K562 (cell line): ENCODE measurements around the gene CELSR1. TPM values are rescaled to one million over a fixed set of nuclear protein-coding genes. Genes with fewer than 3 reads are reported as not detected.

Experiments used
- ATAC-seq: fragments of 200-7000 bp; cut with Tn5 transposase; 3 replicates; pipeline ENCODE4 v1.9.1; 2020; ENCODE audit warnings: moderate library complexity
- BruUV-seq: library from RNA; stranded (reverse); fragments of 400-500 nt; replicated peaks from 2 replicates; lab custom pipeline; 2021; lab: Mats Ljungman, UMichigan
- CTCF ChIA-PET: fragments of 300-600 bp; formaldehyde crosslinking; extraction: SDS; loops from one replicate; lab custom pipeline; 2021; ENCODE audit warnings: low intra/inter-chr PET ratio; lab: Yijun Ruan, JAX
- POLR2A ChIA-PET: fragments of 300-600, 350-650 bp; sonication (Branson Sonifier 250); formaldehyde crosslinking; extraction: SDS; loops from one replicate; lab custom pipeline; 2021; ENCODE audit warnings: antibody characterized with exemption, inconsistent platforms; lab: Yijun Ruan, JAX
- DNase-seq, 4 experiments: peaks; one replicate each; pipeline versions ENCODE4 v3.0.0 to v3.0.0-alpha.2; 2011 to 2018; ENCODE audit warnings: low spot score in 3 of 4, mixed read lengths in 3 of 4; ENCODE audit errors: extremely low read depth in 1 of 4
- FAIRE-seq: peaks from 2 replicates; lab custom pipeline; 2011; peaks lifted over from hg19 to GRCh38; lab: Jason Lieb, UNC
- H2AFZ ChIP-seq: 2 replicates; pipeline ENCODE4 v1.6.0; 2011; ENCODE audit warnings: low read depth, low read length, control low read depth, inconsistent platforms
- H3K27ac ChIP-seq: fragments of 200-600 bp; 3 replicates; pipeline ENCODE4 v1.8.0; 2011; ENCODE audit warnings: low read depth, mild to moderate bottlenecking, control low read depth, inconsistent platforms, low read length, moderate library complexity, mixed read lengths; ENCODE audit errors: extremely low read depth
- H3K27me3 ChIP-seq, 2 experiments: fragments of 300-600 bp in 1 of 2; 2 replicates in 1 of 2; 3 replicates in 1 of 2; pipeline versions ENCODE4 v1.6.0 to v1.8.0; 2011; ENCODE audit warnings: inconsistent platforms in 2 of 2, low read length in 2 of 2, mild to moderate bottlenecking in 1 of 2, mixed read lengths in 1 of 2, moderate library complexity in 1 of 2; ENCODE audit not compliant: control insufficient read depth in 2 of 2, insufficient read depth in 2 of 2
- H3K36me3 ChIP-seq: fragments of 300-600 bp; 3 replicates; pipeline ENCODE4 v1.8.0; 2011; ENCODE audit warnings: mild to moderate bottlenecking, low read length, inconsistent platforms; ENCODE audit not compliant: control insufficient read depth, insufficient read depth
- H3K4me1 ChIP-seq, 2 experiments: fragments of 200-600 bp in 1 of 2; replicated peaks in 1 of 2; 2 replicates in 1 of 2; 3 replicates in 1 of 2; pipeline versions ENCODE4 v1.5.1 to v1.8.0; 2011; ENCODE audit warnings: inconsistent platforms in 2 of 2, low read length in 2 of 2, mild to moderate bottlenecking in 1 of 2, mixed read lengths in 1 of 2, moderate library complexity in 1 of 2; ENCODE audit not compliant: control insufficient read depth in 2 of 2, insufficient read depth in 2 of 2
- H3K4me2 ChIP-seq: 2 replicates; pipeline ENCODE4 v1.6.1; 2011; ENCODE audit warnings: low read length, control low read depth, inconsistent platforms, mixed read lengths; ENCODE audit not compliant: insufficient read depth
- H3K4me3 ChIP-seq: fragments of 200-600 bp; sonication (generic), shearing (Covaris generic); 2 replicates; pipeline ENCODE4 v1.5.1; 2016; ENCODE audit warnings: control low read depth, inconsistent platforms
- H3K79me2 ChIP-seq: fragments of 200-600 bp; 3 replicates; pipeline ENCODE4 v1.8.0; 2011; ENCODE audit warnings: low read length, inconsistent platforms; ENCODE audit not compliant: control insufficient read depth, insufficient read depth
- H3K9ac ChIP-seq, 2 experiments: 2 replicates each; pipeline versions ENCODE4 v1.6.0 to v1.6.1; 2011; ENCODE audit warnings: low read depth in 2 of 2, low read length in 2 of 2, control low read depth in 1 of 2, inconsistent platforms in 1 of 2, mild to moderate bottlenecking in 1 of 2, mixed read lengths in 1 of 2; ENCODE audit not compliant: insufficient read depth in 1 of 2
- H3K9me1 ChIP-seq: one replicate; pipeline ENCODE4 v1.6.0; 2011; ENCODE audit warnings: inconsistent platforms, mild to moderate bottlenecking, low read length, moderate library complexity; ENCODE audit not compliant: control insufficient read depth, insufficient read depth
- H3K9me3 ChIP-seq: replicated peaks from 2 replicates; pipeline ENCODE4 v1.5.1; 2011; ENCODE audit warnings: low read depth, low read length, inconsistent platforms; ENCODE audit not compliant: control insufficient read depth, insufficient read depth
- H4K20me1 ChIP-seq: replicated peaks from 2 replicates; pipeline ENCODE4 v1.6.1; 2011; ENCODE audit warnings: low read length, inconsistent platforms, mixed read lengths; ENCODE audit not compliant: control insufficient read depth, insufficient read depth
- BCL6 ChIP-seq: fragments of 250-450 bp; sonication (Bioruptor Pico); IDR thresholded peaks from 2 replicates; pipeline ENCODE4 v1.4.0; 2020
- HDAC3 ChIP-seq: fragments of 450-650 bp; IDR thresholded peaks from 2 replicates; pipeline ENCODE4 v1.6.1; 2018; ENCODE audit warnings: borderline replicate concordance, mild to moderate bottlenecking, moderate library complexity; ENCODE audit not compliant: partially characterized antibody
- KDM1A ChIP-seq, 2 experiments: fragments of 450-650 bp; IDR thresholded peaks; 2 replicates each; pipeline ENCODE4 v1.6.1; 2016; ENCODE audit warnings: mild to moderate bottlenecking in 2 of 2
- SMARCA5 ChIP-seq: fragments of 450-650 bp; IDR thresholded peaks from 2 replicates; pipeline ENCODE4 v1.6.1; 2016
- ZFP30 ChIP-seq: fragments of 250-450 bp; sonication (Bioruptor Pico); IDR thresholded peaks from 2 replicates; pipeline ENCODE4 v1.8.0; 2022; ENCODE audit warnings: moderate library complexity, mild to moderate bottlenecking, inconsistent platforms, borderline replicate concordance
- ZNF280B ChIP-seq: fragments of 250-450 bp; sonication (Bioruptor Pico); IDR thresholded peaks from 2 replicates; pipeline ENCODE4 v1.5.1; 2021; ENCODE audit warnings: mild to moderate bottlenecking
- WGBS: fragments of 100-300 bp; shearing (Covaris generic); methylation state at CpG from one replicate; pipeline ENCODE4 v1.1.6; 2016; ENCODE audit warnings: low coverage, mixed read lengths; ENCODE audit not compliant: insufficient coverage; ENCODE audit errors: missing lambda C conversion rate; 5-methylcytosine and 5-hydroxymethylcytosine counted together
- in situ Hi-C: fragments of 300-500 bp; cut with MboI; formaldehyde crosslinking; loops from 4 replicates; pipeline ENCODE4 v1.15.0; 2018; ENCODE audit warnings: inconsistent platforms, mixed read lengths
- intact Hi-C: fragments of 100-400 bp; cut with micrococcal nuclease; formaldehyde crosslinking; loops from 2 replicates; pipeline ENCODE4 v1.14.2; 2022
- polyA plus RNA-seq, 8 experiments: library from polyadenylated mRNA; depleted of rRNA in 4 of 8; stranded (reverse) in 5 of 8; unstranded in 3 of 8; fragments of >200 nt; fragmentation: Nextera tagmentation in 2 of 8; fragmentation: Illumina TruSeq in 1 of 8; extraction: Ambion mirVana in 2 of 8; extraction: Trizol in 1 of 8; gene quantifications; 2 replicates each; pipeline versions ENCODE4 v1.2.1 to v1.2.3, GENCODE V29; 2011 to 2014; ENCODE audit warnings: inconsistent platforms in 1 of 8, missing spikeins in 1 of 8
- total RNA-seq, 7 experiments: library from RNA; depleted of rRNA in 6 of 7; stranded (reverse); fragments of >200 nt in 6 of 7; fragmentation: Illumina TruSeq in 2 of 7; extraction: Trizol in 2 of 7; gene quantifications; 2 replicates each; pipeline versions ENCODE4 v1.2.1 to v1.2.3, GENCODE V29; 2011 to 2021; ENCODE audit warnings: low replicate concordance in 1 of 7

Gene CELSR1
- total and polyA plus RNA-seq, 9 of the 15 experiments (the other 6 are each of a cell fraction or from before 2014, with no cell fraction given), result under 0.01 to 0.09 TPM; not detected in 7

- Histone ChIP-seq H4K20me1 (no peaks in the 10 kb centered on the region), H3K27me3 (peaks cover 16 to 56% of the 10 kb centered on the region in 2 experiments)
- intact Hi-C loops, result no loop called here
- ChIA-PET POLR2A (no interaction called here), CTCF (no interaction called here)
- in situ Hi-C loops, result no loop called here
- BruUV-seq, result no TSS peak
- no peak for TF ChIP-seq BCL6 (CRISPR knock-in tag)
- TF ChIP-seq SMARCA5, result no peak
- no peak for TF ChIP-seq HDAC3
- TF ChIP-seq ZFP30 (CRISPR knock-in tag), result no peak
- no peak for TF ChIP-seq ZNF280B (CRISPR knock-in tag)
- TF ChIP-seq KDM1A (IDR thresholded peaks at IDR 0.05), result no peak
- TF ChIP-seq, all 486 proteins: peak for 0
- ATAC-seq, result no peak
- Histone ChIP-seq H3K79me2 (no peaks in the 10 kb centered on the region), H3K9me1 (no peaks in the 10 kb centered on the region), H3K4me2 (no peak overlapping the region), H2AFZ (no peak overlapping the region), H3K9ac (no peak overlapping the region), H3K4me1 (peaks cover 0 to 17% of the 10 kb centered on the region in 2 experiments; a peak in 2 of 5 replicates), H3K27ac (no peak overlapping the region), H3K36me3 (no peaks in the 10 kb centered on the region), H3K9me3 (no peaks in the 10 kb centered on the region), H3K4me3 (no peak overlapping the region)
- no peak for DNase-seq
- no peak for FAIRE-seq
- 91% methylated on average over 36 of the region's 78 CpGs for WGBS
Observed at GRCh38 chr22:46535876-46536536, 1.4 kb downstream of the CELSR1 start.
